ENCODE data around the gene AGPAT1.
A peak's percentile ranks its signal among the peaks of the same experiment; 100 is the strongest.

DNA sequence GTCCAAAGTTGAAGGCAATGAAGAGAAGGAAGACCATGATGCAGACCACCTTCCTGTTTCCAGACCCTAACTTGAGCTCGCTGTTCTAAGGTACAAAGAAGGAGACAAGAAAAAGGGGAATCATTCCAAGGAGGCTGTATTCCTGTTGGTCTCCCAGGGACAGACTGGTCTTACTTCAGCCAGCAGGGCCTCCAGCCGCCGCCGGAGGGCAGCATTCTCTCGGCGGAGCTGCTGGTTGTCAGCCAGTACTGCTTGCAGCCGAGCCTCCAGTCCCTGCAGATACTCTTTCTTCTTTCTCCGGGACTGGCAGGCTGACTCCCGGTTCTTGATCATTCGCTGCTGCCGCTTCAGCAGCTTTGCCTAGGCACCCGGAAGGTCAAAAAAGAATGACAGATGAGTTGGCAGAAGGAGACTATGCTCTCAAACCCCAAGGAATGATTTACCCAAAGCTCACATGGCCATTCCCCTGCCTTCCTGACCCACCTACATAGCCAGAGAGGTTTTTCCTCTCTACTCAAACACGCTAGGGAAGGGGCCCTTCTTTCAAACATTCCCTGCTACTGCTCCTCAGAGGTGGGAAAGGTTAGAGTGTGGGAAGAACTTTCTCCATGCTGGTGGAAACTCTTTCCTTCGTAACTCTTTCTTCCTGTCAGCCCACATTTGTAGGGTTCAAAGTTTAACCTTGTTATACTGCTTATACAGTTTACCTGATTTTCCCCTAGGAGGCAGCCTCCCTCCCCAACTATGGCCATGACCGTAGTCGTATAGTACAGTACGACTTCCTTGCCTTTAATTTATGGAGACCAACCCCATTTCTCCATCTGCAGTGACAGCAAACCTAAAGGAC is 56.9 kb downstream of the AGPAT1 start:
- TF ChIP-seq POLR2AphosphoS5 (IDR thresholded peaks at IDR 0.05; ENCODE audit: low read depth): no peak
- TF ChIP-seq, protein P1, sequence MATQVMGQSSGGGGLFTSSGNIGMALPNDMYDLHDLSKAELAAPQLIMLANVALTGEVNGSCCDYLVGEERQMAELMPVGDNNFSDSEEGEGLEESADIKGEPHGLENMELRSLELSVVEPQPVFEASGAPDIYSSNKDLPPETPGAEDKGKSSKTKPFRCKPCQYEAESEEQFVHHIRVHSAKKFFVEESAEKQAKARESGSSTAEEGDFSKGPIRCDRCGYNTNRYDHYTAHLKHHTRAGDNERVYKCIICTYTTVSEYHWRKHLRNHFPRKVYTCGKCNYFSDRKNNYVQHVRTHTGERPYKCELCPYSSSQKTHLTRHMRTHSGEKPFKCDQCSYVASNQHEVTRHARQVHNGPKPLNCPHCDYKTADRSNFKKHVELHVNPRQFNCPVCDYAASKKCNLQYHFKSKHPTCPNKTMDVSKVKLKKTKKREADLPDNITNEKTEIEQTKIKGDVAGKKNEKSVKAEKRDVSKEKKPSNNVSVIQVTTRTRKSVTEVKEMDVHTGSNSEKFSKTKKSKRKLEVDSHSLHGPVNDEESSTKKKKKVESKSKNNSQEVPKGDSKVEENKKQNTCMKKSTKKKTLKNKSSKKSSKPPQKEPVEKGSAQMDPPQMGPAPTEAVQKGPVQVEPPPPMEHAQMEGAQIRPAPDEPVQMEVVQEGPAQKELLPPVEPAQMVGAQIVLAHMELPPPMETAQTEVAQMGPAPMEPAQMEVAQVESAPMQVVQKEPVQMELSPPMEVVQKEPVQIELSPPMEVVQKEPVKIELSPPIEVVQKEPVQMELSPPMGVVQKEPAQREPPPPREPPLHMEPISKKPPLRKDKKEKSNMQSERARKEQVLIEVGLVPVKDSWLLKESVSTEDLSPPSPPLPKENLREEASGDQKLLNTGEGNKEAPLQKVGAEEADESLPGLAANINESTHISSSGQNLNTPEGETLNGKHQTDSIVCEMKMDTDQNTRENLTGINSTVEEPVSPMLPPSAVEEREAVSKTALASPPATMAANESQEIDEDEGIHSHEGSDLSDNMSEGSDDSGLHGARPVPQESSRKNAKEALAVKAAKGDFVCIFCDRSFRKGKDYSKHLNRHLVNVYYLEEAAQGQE (IDR thresholded peaks at IDR 0.05; ENCODE audit: unreplicated experiment): no peak
- TF ChIP-seq EZH2 (IDR thresholded peaks at IDR 0.05; ENCODE audit: low read depth, unreplicated experiment): no peak
- no peak for TF ChIP-seq CREB1 (CRISPR knock-in tag; IDR thresholded peaks at IDR 0.05; ENCODE audit: low read depth)
- TF ChIP-seq, protein P2, sequence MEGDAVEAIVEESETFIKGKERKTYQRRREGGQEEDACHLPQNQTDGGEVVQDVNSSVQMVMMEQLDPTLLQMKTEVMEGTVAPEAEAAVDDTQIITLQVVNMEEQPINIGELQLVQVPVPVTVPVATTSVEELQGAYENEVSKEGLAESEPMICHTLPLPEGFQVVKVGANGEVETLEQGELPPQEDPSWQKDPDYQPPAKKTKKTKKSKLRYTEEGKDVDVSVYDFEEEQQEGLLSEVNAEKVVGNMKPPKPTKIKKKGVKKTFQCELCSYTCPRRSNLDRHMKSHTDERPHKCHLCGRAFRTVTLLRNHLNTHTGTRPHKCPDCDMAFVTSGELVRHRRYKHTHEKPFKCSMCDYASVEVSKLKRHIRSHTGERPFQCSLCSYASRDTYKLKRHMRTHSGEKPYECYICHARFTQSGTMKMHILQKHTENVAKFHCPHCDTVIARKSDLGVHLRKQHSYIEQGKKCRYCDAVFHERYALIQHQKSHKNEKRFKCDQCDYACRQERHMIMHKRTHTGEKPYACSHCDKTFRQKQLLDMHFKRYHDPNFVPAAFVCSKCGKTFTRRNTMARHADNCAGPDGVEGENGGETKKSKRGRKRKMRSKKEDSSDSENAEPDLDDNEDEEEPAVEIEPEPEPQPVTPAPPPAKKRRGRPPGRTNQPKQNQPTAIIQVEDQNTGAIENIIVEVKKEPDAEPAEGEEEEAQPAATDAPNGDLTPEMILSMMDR (conservative IDR thresholded peaks at IDR 0.05; ENCODE audit: low read depth in 2 of 2): peak; percentile 85 to 90
- TF ChIP-seq STAT1 (IDR thresholded peaks at IDR 0.05; ENCODE audit: unreplicated experiment): no peak
- TF ChIP-seq EZH2phosphoT487 (IDR thresholded peaks at IDR 0.05; ENCODE audit: unreplicated experiment): no peak
- TF ChIP-seq NANOG (IDR thresholded peaks at IDR 0.05; ENCODE audit: borderline replicate concordance): no peak
- no peak for TF ChIP-seq JUNB (IDR thresholded peaks at IDR 0.05; ENCODE audit: unreplicated experiment)
- TF ChIP-seq, protein P3, sequence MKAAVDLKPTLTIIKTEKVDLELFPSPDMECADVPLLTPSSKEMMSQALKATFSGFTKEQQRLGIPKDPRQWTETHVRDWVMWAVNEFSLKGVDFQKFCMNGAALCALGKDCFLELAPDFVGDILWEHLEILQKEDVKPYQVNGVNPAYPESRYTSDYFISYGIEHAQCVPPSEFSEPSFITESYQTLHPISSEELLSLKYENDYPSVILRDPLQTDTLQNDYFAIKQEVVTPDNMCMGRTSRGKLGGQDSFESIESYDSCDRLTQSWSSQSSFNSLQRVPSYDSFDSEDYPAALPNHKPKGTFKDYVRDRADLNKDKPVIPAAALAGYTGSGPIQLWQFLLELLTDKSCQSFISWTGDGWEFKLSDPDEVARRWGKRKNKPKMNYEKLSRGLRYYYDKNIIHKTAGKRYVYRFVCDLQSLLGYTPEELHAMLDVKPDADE (IDR thresholded peaks at IDR 0.05): no peak
- no peak for TF ChIP-seq ZNF331 (CRISPR knock-in tag; IDR thresholded peaks at IDR 0.05; ENCODE audit: low read depth)

Measured in GM23338 (cell line).